Measurements from ENCODE around the gene RAB28.

RAB28 gene

GRCh38 chr4:13514722-13515121 is 30.6 kb upstream of the RAB28 start:
- in situ Hi-C loops (cut with MboI; ENCODE audit: low sequenced_read_pairs), result no loop called here

DNA sequence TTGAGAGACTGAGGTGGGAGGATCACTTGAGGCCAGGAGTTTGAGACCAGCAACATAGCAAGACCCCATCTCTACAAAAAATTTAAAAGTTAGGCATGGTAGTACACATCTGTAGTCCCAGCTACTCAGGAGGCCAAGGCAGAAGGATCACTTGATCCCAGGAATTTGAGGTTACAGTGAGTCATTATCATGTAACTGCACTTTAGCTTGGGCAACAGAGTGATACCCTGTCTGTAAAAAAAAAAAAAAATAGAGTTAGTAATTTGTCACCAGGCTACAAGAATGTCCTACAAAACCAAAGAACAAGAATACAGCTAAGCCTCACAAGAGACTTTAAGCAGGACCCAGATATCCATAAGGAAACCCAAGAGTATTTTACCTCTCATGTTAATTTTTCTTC is 27.0 kb upstream of the RAB28 start:
- in situ Hi-C loops (cut with MboI; ENCODE audit: low sequenced_read_pairs), result no loop called here

DNA sequence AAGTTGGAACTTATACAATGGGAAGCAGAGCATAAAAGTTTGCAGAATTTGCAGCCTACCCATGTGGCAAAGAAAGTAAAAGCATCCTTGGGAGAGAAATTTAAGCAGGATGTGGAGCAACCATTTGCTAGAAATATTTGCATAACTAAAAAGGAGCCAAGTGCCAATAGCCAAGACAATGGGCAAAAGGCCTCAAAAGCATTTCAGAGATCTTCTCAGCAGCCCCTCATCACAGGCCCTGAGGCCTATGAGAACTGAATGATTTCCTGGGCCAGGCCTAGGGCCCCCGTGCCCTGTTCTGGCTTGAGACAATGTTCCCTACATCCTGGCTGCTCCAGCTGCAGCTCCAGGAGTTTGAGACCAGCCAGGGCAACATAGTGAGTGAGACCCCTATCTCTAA is 25.3 kb upstream of the RAB28 start:
- in situ Hi-C loops (cut with MboI; ENCODE audit: low sequenced_read_pairs), result no loop called here

DNA sequence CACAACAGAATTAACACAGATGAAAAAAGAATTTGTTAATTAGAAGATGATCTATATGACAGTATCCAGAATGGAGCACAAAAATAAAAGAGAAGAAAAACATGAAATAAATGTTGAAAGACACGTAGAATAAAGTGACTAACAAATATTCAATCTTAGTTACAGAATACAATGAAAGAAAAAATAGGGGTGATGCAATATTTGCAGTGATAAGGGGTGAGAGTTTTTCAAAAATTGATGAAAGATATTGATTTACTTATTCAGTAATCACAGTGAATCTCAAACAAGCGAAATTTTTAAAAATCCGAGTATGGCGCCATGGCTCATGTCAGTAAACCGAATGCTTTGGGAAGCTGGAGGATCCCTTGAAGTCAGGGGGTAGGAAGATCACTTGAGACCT is 20.2 kb upstream of the RAB28 start:
- in situ Hi-C loops (cut with MboI; ENCODE audit: low sequenced_read_pairs), result no loop called here

DNA sequence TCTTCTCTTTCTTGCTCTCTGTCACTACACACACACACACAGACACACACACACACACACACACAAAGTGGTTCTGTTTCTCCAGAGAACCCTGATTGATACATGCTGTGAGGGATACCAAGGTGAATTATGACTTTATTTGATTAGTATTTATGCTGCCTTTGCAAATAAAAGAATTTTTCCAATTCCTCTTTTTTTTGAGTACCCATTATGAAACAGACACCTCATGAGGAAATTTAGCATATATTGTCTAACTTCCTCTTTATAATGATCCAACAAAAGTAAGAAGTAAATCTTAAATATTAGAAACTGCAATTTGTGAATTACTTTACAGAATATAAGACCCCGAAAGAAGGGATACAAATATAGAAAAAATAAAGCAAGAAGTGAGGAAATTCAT is 14.3 kb upstream of the RAB28 start:
- in situ Hi-C loops (cut with MboI; ENCODE audit: low sequenced_read_pairs), result no loop called here

DNA sequence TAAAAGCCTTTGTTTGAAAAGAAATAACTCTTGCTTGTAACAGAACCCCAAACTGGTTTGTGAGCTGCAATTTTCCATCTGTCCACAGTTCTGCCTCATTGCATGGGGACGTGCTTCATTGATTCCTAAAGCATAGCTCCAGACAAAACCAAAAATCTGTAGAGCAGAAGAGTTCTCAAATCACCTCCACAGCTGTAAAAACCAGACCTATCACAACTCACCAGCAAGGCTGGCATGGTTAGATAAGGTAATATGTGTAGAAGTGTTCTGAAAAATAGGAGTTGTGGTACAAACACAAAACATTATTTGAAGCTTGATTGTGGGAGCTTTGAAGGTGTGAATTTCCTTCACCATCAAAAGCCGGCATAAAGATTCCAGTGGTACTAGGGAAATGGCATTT is 12.5 kb upstream of the RAB28 start:
- in situ Hi-C loops (cut with MboI; ENCODE audit: low sequenced_read_pairs), result no loop called here

- in situ Hi-C loops (cut with MboI; ENCODE audit: low sequenced_read_pairs), result no loop called here
These were observed 11.6 kb upstream of the RAB28 start for GRCh38 chr4:13495753-13496152.

GRCh38 chr4:13493793-13494192 is 9.7 kb upstream of the RAB28 start:
- in situ Hi-C loops (cut with MboI; ENCODE audit: low sequenced_read_pairs), result no loop called here

- in situ Hi-C loops (cut with MboI; ENCODE audit: low sequenced_read_pairs), result no loop called here
These were observed 8.6 kb upstream of the RAB28 start for GRCh38 chr4:13492747-13493146.

DNA sequence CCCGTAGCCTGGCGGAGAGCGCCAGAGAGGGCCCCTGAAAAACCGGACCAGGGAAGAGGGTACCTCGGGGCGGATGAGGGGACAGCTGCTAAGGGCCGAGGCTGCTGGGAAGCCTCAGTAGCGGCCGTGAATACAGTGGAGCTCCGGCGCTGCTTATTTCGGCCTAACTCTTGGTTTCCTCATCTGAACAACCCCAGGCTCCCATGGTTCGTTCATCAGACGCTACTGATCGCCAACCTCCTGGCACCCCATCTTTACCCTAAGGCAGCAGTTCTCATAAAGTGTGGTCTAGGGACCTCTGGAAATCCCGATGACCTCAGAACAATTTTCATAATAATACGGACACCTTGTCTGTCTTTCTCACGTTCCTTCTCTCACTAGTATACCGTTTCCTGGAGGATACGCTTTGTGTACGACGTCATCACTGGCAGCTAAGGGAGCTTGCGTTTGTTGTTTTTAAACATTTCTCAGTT is 645 bp upstream of the RAB28 start:
- in situ Hi-C loops (cut with MboI; ENCODE audit: low sequenced_read_pairs), result no loop called here

GRCh38 chr4:13483768-13484121 is 395 bp downstream of the RAB28 start:
- in situ Hi-C loops (cut with MboI; ENCODE audit: low sequenced_read_pairs), result no loop called here

- in situ Hi-C loops (cut with MboI; ENCODE audit: low sequenced_read_pairs), result no loop called here
These were observed 888 bp downstream of the RAB28 start for GRCh38 chr4:13483136-13483767.

- in situ Hi-C loops (cut with MboI; ENCODE audit: low sequenced_read_pairs), result no loop called here
These were observed 2.6 kb downstream of the RAB28 start for GRCh38 chr4:13481569-13481968.

DNA sequence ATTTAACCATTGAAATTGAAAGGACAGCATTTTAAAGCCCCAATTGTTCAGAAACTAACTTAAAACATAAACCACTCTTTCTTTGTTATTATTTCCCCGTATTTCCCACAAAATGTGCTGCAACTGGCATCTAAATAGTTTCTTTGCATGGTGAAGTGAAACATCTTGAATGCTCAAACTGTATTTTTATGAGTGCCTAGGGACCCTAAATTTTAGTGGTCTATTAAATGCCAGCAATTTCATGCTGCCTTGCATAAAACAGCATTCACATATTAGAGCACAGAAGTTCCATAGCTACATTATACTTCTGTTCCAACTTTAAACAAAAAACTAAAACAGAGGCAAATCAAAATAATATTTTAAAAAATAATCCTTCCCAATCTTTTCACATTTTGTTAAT is 5.4 kb downstream of the RAB28 start:
- in situ Hi-C loops (cut with MboI; ENCODE audit: low sequenced_read_pairs), result no loop called here

GRCh38 chr4:13478131-13478530 is 6.0 kb downstream of the RAB28 start:
- in situ Hi-C loops (cut with MboI; ENCODE audit: low sequenced_read_pairs), result no loop called here

- in situ Hi-C loops (cut with MboI; ENCODE audit: low sequenced_read_pairs), result no loop called here
These were observed 7.2 kb downstream of the RAB28 start for GRCh38 chr4:13476915-13477314.

GRCh38 chr4:13476152-13476551 is 8.0 kb downstream of the RAB28 start:
- in situ Hi-C loops (cut with MboI; ENCODE audit: low sequenced_read_pairs), result no loop called here

GRCh38 chr4:13471400-13471799 is 12.7 kb downstream of the RAB28 start:
- in situ Hi-C loops (cut with MboI; ENCODE audit: low sequenced_read_pairs), result no loop called here

DNA sequence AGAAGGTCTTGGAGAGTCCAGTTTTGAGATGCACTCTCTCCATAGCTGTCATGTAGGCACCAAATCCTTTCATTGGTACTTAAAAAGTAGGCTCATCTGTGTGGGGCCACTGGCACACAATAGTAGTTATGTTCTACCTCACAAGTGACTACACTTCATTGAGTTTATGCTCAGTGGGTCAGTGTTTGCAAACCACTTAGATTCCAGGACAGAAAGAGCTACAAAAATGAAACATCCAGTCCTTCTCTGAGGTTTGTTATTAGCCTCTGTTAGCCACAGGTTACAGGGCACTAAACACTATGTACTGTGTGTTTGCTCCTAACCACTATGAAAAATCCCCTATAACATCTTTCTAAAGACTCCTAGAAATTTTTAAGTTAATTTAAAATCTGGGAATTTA is 13.8 kb downstream of the RAB28 start:
- in situ Hi-C loops (cut with MboI; ENCODE audit: low sequenced_read_pairs), result no loop called here

DNA sequence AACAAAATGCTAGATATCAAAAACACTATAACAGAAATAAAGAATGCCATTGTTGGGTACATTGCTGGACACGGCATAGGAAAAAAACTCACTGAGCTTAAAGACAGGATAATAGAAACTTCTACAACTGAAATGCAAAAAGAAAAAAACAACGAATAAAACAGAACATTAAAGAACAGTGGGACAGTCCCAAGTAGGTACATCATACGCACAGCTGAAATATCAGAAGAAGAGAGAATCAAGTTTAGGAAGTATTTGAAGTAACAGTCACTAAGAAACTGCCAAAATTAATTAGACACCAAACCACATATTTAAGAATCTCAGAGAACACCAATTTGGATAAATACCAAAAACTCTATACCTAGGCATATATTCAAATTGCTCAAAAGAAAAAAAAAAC is 19.2 kb downstream of the RAB28 start:
- in situ Hi-C loops (cut with MboI; ENCODE audit: low sequenced_read_pairs), result no loop called here

- in situ Hi-C loops (cut with MboI; ENCODE audit: low sequenced_read_pairs), result no loop called here
These were observed 19.6 kb downstream of the RAB28 start for GRCh38 chr4:13464543-13464942.

GRCh38 chr4:13461191-13461905 is 22.8 kb downstream of the RAB28 start:
- in situ Hi-C loops (cut with MboI; ENCODE audit: low sequenced_read_pairs), result no loop called here

DNA sequence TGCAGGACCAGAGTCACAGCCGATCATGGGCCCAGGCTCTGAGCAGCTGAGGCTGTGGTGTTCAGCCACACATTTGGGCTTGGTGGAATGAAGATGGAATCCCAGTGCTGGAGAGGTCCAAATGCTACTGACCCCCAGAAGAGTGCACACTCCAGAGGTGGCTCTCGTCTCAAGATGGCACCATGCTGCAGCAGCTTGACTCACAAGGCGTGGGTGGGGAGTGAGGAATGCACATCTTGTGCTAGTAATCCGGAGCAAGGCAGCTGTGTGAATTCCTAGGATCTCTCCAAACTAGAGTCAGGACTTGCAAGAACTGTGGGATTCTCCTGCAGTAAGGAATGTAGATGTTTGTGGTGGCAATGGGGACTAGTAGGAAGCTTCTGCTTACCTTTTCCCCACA is 28.7 kb downstream of the RAB28 start:
- in situ Hi-C loops (cut with MboI; ENCODE audit: low sequenced_read_pairs), result no loop called here
